Right ventricle myocardium inferior (tissue), 1 donor: ENCODE measurements around the gene MUC12. TPM values are rescaled to one million over a fixed set of nuclear protein-coding genes. Genes with fewer than 3 reads are reported as not detected.
"Not testable (repeated sequence)": the region's sequence is repeated elsewhere in the genome, so short reads cannot be mapped to it uniquely, and the experiment has no call there.

ENCODE experiments used
- ATAC-seq: fragments of 200-7000 bp; cut with Tn5 transposase; one replicate; pipeline ENCODE4 v1.9.1; 2020; ENCODE audit warnings: mild to moderate bottlenecking, moderate library complexity
- DNase-seq: peaks from one replicate; pipeline ENCODE4 v3.0.0; 2021; ENCODE audit errors: missing footprints
- intact Hi-C: fragments of 100-400 bp; cut with DNase I; formaldehyde crosslinking; loops from one replicate; pipeline ENCODE4 v1.11.0; 2022
- long read RNA-seq: library from polyadenylated mRNA; unstranded; transcript quantifications from one replicate; pipeline ENCODE4 v2.0.0, GENCODE V29; 2021
- total RNA-seq: library from RNA; stranded (reverse); fragmentation: NEBNext Ultra II Directional; extraction: Animal tissue kit (Norgen Biotek cat#: 25700); gene quantifications from one replicate; pipeline ENCODE4 v1.2.1, GENCODE V29; 2021
- donor health status: DM: no; HTN: yes; CAD: no; lungs with severe emphysema.

The MUC12 gene, protein sequence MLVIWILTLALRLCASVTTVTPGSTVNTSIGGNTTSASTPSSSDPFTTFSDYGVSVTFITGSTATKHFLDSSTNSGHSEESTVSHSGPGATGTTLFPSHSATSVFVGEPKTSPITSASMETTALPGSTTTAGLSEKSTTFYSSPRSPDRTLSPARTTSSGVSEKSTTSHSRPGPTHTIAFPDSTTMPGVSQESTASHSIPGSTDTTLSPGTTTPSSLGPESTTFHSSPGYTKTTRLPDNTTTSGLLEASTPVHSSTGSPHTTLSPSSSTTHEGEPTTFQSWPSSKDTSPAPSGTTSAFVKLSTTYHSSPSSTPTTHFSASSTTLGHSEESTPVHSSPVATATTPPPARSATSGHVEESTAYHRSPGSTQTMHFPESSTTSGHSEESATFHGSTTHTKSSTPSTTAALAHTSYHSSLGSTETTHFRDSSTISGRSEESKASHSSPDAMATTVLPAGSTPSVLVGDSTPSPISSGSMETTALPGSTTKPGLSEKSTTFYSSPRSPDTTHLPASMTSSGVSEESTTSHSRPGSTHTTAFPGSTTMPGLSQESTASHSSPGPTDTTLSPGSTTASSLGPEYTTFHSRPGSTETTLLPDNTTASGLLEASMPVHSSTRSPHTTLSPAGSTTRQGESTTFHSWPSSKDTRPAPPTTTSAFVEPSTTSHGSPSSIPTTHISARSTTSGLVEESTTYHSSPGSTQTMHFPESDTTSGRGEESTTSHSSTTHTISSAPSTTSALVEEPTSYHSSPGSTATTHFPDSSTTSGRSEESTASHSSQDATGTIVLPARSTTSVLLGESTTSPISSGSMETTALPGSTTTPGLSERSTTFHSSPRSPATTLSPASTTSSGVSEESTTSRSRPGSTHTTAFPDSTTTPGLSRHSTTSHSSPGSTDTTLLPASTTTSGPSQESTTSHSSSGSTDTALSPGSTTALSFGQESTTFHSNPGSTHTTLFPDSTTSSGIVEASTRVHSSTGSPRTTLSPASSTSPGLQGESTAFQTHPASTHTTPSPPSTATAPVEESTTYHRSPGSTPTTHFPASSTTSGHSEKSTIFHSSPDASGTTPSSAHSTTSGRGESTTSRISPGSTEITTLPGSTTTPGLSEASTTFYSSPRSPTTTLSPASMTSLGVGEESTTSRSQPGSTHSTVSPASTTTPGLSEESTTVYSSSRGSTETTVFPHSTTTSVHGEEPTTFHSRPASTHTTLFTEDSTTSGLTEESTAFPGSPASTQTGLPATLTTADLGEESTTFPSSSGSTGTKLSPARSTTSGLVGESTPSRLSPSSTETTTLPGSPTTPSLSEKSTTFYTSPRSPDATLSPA (N-terminal part only)
- not detected for total RNA-seq
- long read RNA-seq, result 0 reads

DNA sequence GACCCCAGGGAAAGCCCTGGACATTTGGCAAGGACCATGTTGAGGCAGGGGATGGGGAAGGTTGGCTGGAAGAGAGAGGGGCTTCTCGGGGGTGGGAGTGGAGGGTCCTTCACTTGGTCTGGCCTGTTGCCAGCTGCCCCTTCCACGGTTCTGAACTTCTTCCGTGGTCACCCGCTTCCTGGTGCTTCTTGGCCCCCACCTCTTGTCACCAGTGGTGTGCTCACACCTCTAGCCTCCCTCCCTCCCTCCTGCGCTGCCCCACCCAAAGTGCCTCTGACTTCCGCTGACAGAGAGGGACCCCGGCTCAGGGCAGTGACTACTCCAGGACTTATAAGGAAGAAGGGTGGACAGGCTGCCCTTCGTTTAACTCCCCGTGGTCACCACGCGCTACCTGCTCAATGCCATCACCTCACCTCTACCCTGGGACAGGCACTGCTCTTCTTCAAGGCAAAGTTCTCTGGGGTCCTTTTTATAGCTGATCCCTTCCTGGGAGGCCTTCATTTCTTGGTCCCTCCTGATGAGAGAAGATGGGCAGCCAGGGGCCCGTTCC, at the start of gene MUC12:
TSS of gene MUC12 (plus strand) at position 500 of the 550 bp plus-strand sequence. CDS start 58 bp downstream, outside the sequence.
- intact Hi-C loops, result loop anchor here (5.0 kb wide), 1 partner anchor 88 kb away; no protein-coding TSS in a partner anchor
- peak; percentile 53 for DNase-seq
- ATAC-seq, result no peak

DNA sequence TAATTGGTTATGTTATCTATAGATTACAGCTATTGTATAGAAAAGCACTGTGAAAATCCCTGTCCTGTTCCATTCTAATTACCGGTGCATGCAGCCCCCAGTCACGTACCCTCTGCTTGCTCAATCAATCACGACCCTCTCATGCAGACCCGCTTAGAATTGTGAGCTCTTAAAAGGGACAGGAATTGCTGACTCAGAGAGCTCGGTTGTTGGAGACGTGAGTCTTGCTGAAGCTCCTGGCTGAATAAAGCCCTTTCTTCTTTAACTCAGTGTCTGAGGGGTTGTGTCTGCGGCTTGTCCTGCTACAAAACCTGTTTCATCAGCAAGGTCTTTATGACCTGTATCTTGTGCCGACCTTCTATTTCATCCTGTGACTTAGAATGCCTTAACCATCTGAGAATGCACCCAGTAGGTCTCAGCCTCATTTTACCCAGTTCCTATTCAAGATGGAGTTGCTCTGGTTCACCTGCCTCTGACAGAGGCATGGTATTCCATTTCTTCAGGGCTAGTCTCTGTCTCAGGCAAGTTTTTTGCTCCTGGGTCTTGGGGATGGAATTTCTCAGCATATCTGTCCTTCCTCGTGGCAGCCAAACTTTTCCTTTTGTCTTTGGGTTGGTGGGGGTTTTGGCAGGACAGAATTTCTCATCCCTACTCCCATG, 49.5 kb upstream of the MUC12 start:
- intact Hi-C loops, DNase-seq, ATAC-seq: not testable (repeated sequence)

DNA sequence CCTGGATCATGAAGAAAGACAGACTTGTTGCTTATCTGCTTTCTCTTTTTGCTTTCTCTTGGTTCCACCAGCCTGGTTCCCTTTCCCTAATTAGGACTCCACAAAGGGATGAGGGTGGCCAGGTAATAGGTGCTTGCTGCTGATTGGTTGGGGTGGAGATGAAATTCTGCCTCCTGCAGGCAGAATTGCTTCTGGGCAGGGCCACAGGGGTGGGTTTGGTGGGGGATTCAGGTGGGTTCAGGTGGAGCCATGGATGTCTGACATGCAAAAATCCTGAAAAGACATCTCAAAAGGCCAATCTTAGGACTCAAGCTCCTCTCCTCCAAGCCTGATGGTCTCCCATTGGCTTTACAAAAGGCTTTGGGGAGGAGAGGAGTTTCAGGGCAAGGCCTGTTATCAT, 48.3 kb upstream of the MUC12 start:
- intact Hi-C loops, result no loop called here
- no peak for ATAC-seq
- DNase-seq, result no peak

DNA sequence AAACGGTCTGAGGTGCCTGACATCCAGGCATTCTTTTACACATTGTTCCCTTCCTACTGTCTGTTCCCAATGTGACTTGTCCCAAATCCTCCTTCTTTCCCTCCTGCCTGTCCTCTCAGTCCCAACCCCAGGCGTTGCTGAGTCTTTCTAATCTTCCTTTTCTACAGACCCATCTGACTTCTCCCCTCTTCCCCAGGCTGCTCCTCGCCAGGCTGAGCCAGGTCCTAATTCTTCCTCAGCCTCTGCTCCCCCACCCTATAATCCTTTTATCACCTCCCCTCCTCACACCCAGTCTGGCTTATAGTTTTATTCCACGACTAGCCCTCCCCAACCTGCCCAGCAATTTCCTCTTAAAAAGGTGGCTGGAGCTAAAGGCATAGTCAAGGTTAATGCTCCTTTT, 45.7 kb upstream of the MUC12 start:
- intact Hi-C loops, ATAC-seq, DNase-seq: not testable (repeated sequence)

DNA sequence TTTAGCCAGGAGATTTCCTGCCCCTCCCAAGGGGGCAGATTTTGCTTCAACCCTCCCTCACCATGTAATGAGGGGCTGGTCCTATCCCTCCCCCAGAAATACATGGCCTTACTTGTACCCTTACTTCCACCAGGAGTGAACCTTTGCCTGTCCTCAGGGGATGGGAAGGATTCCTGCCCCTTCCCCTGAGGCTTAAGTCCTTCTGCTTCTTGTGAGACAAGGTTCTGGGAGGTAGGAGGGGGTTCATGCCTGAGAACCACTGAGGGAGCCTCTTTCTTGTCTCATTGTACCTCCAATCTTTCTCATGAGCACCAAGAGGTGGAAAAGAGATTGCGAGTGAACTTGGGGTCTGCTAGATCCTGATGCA, 39.6 kb upstream of the MUC12 start:
- intact Hi-C loops, result no loop called here
- no peak for DNase-seq
- ATAC-seq, result no peak

DNA sequence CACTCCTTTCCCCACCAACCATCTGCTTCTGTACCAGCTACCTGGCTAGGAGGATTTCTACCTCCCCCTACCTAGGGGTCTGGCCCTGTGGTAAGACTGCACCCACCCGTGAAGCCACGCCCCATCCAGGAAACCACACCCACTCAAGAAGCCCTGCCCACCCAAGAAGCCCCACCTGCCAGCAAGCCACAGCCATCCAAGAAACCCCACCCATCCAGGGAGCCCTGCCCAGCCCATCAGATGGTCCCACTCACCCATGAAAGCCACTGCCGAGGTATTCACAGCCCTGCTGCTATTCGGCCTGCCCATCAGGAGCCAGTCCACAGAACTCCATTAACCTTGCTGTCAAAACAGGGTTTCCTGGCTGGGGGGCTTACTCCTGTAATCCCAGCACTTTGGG, 35.6 kb upstream of the MUC12 start:
- DNase-seq (no peak), ATAC-seq (no peak)
- intact Hi-C loops, result no loop called here

DNA sequence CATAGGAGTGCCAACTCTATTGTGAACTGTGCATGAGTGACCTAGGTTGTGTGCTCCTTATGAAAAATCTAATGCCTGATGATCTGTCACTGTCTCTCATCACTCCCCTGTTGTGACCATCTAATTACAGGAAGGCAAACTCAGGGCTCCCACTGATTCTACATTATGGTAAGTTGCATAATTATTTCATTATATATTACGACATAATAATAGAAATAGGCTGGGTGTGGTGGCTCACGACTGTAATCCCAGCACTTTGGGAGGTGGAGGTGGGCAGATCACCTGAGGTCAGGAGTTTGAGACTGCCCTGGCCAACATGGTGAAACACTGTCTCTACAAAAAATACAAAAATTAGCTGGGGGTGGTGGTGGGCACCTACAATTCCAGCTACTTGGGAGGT, 34.0 kb upstream of the MUC12 start:
- ATAC-seq, DNase-seq, intact Hi-C loops: not testable (repeated sequence)

DNA sequence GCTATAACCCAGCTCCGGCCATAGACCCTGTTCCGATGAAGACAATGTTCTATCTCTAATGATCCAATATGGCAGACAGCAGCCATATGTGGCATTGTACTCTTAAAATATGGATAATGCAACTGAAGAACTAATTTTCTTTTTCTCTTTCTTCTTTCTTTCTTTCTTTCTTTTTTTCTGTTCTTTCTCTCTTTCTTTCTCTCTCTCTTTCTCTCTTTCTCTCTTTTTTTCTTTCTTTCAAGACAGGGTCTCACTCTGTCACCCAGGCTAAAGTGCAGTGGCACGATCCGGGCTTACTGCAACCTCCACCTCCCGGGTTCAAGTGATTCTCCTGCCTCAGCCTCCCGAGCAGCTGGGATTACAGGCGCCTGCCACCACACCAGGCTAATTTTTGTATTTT, 33.2 kb upstream of the MUC12 start:
- intact Hi-C loops, ATAC-seq: not testable (repeated sequence)

DNA sequence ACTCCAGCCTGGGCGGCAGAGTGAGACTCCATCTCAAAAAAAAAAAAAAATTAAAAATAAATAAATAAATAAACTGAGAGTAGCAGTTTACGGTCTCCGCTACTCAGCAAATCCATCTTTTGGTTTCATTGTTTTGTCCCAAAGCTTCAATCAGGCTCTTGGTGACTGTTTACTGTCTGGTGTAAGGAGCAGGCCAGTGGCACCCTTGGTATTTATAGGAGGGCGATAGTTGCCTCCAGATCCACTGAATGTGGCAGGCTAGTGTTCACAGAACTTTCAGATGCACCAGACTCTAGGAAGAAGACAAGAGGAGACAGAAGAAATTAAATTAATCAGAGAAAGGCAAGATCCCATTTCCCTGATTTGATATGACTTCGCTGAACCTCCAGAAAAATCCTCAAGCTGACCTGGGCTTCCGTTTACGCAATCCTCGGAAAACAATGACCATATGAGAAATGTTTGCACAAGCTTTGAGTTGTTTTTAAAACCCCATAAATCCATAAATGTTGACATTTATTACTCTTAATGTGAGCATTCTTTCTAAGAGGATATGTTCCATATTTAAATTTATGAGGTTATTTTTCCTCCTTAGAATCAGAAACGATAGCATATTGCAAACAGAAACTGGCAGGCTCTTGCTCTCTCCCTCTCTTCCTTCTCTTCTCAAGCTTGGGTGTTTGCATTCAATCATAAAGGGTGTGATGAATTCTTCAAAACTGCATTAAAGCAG, 27.2 kb upstream of the MUC12 start:
- intact Hi-C loops, result no loop called here
- DNase-seq (no peak), ATAC-seq (no peak)

More for the DNA sequence above, 33.2 kb upstream of the MUC12 start:
- DNase-seq, result not testable (repeated sequence)

DNA sequence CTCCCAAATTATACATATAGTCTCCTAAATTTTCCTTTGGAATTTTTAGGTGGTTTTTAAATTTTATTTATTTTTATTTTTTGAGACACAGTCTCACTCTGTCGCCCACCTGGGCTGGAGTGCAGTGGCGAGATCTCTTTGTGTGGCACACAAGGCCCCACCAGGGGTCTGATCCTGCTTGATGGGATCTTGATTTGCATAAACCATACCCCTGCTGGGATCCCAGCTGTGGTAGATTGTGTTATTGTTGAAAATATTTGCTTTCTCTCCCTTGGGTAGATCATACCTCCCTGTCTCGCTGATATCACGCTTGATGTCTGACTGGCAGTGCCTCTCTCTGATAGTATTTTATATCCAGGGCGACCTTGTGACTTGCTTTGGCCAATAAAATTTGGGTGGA, 25.7 kb upstream of the MUC12 start:
- no peak for ATAC-seq
- no peak for DNase-seq
- intact Hi-C loops, result no loop called here

DNA sequence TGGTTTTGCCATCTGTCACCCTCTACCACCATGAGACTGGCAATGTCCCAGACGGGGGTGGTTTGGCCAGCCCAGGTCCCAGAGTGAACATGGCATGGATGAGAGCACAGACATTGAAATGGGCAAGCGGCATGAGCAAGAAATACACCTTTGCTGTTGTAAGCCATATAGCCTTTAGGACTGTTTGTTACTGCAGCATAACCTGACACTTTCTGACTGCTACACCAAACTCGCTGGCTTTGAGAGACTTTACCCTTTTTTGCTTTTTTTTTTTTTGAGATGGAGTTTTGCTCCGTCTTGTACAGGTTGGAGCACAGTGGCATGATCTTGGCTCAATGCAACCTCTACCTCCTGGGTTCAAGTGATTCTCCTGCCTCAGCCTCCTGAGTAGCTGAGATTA, 25.2 kb upstream of the MUC12 start:
- DNase-seq, result no peak
- intact Hi-C loops, result no loop called here
- no peak for ATAC-seq

DNA sequence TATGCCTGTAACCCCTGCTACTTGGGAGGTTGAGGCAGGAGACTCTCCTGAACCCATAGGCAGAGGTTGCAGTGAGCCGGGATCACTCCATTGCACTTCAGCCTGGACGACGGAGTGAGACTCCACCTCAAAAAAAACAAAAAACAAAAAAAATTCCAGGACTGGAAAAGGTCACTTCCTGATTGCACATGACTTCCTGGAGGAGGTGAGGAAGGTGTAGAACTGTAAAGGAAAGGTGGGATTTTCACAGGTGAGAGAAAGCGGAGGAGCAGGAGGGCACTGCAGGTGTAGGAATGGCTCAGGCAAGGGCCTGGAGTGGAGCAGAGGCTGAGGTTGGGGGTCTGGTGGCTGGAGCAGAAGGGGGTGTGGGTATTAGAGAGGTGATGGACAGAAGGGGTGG, 23.3 kb upstream of the MUC12 start:
- intact Hi-C loops, result no loop called here
- DNase-seq (no peak), ATAC-seq (no peak)

DNA sequence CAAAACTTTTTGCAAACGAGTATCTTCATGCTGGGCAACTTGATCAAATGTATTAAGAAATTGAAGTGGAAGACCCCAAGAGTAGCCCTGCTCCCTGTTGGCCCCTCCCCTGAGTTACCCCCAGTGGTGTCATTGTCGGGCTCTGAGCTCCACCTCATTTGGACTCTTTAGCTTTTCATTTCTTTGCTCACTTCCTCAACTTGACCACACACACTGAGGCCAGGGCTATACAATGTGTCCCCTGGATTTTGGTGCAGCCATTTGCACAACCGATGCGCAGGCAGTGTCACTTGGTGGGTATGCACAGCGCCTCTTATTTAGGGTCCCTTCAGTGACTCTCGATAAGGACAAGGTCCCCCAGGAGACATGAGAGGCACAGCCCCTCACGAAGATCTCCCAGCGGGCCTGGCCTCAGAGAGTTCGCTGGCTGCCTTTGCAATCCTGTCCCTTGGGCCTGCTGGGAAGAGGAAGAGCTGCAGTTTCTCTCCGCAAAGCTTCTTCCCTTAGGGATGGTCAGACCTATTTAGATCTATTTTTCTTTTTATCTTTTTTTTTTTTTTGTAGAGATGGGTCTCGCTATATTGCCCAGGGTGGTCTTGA, 22.5 kb upstream of the MUC12 start:
- ATAC-seq, result no peak
- DNase-seq, result no peak
- intact Hi-C loops, result no loop called here

DNA sequence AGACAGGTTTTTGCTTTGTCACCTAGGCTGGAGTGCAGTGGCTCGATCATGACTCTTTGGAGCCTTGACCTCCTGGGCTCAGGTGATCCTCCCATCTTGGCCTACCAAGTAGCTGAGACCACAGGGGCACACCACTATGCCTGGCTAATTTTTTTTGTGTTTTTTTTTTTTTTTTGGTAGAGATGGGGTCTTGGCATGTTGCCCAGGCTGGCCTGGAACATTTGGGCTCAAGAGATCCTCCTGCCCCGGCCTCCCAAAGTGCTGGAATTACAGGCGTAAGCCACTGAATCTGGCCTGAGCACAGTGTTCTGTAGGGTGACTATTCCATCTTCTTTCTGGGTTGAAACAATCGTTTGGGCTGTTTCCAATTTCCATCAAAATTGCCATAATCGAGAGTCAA, 21.6 kb upstream of the MUC12 start:
- intact Hi-C loops, result no loop called here
- no peak for DNase-seq
- no peak for ATAC-seq

DNA sequence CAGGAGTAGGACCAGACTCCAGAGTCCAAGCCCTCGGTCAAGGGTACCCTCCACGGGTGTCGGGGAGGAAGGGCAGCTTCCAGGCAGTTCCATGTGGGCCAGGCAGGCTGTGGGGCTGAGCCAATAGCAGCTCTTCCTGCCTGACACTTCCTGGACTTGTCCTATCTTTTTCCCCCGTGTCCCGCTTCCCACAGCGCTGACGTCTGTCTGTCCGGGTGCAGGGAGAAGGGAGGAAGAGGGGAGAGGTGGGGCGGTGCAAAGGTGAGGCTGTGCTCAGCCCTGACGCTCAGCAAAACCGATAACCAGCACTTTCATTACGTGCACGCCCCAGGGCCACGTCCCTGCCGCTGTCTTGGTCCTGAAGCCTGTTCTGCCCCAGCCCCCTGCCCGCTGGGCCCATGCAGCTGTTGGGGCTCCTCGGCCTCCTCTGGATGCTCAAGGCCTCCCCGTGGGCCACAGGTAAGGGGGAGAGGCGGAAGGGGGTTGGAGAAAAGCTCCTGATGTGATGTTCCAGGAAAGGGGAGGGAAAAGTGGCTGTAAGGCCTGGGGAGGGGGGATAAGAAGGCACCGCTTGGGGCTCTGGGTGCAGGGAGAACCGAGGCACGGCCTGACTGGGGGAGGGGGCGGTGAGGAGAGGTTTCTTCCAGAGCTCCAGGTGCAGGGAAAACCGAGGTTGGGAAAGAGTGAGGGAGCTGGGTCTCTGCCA, 20.0 kb upstream of the MUC12 start, which contains the start of gene MUC3A:
TSS of gene MUC3A (plus strand) at position 308 of the 706 bp plus-strand sequence. CDS start at position 399, 91 bp downstream.
- intact Hi-C loops, result no loop called here
- DNase-seq (no peak), ATAC-seq (no peak)

DNA sequence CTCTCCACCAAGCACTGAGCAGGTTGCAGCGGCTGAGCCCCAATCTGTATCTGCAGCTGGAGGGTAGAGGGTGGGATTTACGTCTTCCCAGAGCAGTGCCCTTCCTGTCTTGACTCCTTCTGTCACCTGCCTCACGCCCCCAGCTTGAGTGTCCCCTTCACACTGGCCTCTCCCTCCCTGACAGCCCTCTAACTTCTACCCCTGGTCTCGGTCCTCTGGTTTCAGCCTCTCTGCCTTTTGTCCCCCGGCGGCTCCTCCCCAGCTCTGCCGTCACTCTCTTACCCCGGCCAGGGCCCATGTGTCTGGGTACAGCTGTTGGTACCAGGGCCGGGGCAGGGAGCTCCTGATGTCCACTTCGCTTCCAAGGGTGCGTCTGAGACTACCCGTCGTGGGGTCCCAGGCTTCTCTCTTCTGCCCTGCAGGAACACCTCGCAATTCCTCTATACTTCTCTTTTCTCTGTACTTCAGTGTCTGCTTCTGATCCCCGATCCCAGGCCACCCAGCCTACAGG, 19.4 kb upstream of the MUC12 start:
- intact Hi-C loops, result no loop called here
- ATAC-seq (no peak), DNase-seq (no peak)
